Heart left ventricle (tissue), 16 donors: ENCODE measurements around the gene SULT2B1. TPM values are rescaled to one million over a fixed set of nuclear protein-coding genes. Genes with fewer than 3 reads are reported as not detected.

Source experiments
- ATAC-seq, 4 donors: fragments of 200-7000 bp; cut with Tn5 transposase; one replicate each; pipeline ENCODE4 v1.9.1; 2020 to 2022; ENCODE audit warnings: moderate library complexity in 4 of 4, mild to moderate bottlenecking in 3 of 4, moderate number of reproducible peaks in 1 of 4
- DNase-seq, 5 donors: peaks; one replicate each; pipeline ENCODE4 v3.0.0-alpha.2; 2020
- H3K27ac ChIP-seq, 12 donors: fragments of 200-600 bp; sonication (generic) in 4 of 12; one replicate each; pipeline versions ENCODE4 v1.5.0 to v1.8.0; 2016 to 2022; ENCODE audit warnings: mild to moderate bottlenecking in 2 of 12
- H3K27me3 ChIP-seq, 9 donors: fragments of 200-600 bp; sonication (generic) in 2 of 9; one replicate each; pipeline versions ENCODE4 v1.5.1 to v1.8.0; 2016 to 2022; ENCODE audit warnings: mild to moderate bottlenecking in 3 of 9
- H3K36me3 ChIP-seq, 9 donors: fragments of 200-600 bp; sonication (generic) in 2 of 9; one replicate each; pipeline versions ENCODE4 v1.5.0 to v1.8.0; 2018 to 2022; ENCODE audit warnings: mild to moderate bottlenecking in 2 of 9
- H3K4me1 ChIP-seq, 12 donors: fragments of 200-600 bp; sonication (generic) in 4 of 12; one replicate each; pipeline versions ENCODE4 v1.5.0 to v1.8.0; 2016 to 2022; ENCODE audit warnings: mild to moderate bottlenecking in 3 of 12
- H3K4me3 ChIP-seq, 12 donors: fragments of 200-600 bp; sonication (generic) in 4 of 12; one replicate each; pipeline versions ENCODE4 v1.5.0 to v1.8.0; 2017 to 2022; ENCODE audit warnings: mild to moderate bottlenecking in 9 of 12, moderate library complexity in 4 of 12
- H3K9me3 ChIP-seq, 12 donors: fragments of 200-600 bp; sonication (generic) in 4 of 12; one replicate each; pipeline versions ENCODE4 v1.5.0 to v1.8.0; 2016 to 2022; ENCODE audit warnings: mild to moderate bottlenecking in 1 of 12
- CTCF ChIP-seq, 12 donors: fragments of 200-600 bp; sonication (generic) in 4 of 12; IDR thresholded peaks; one replicate each; pipeline versions ENCODE4 v1.5.0 to v1.8.0; 2018 to 2022; ENCODE audit warnings: antibody characterized with exemption in 12 of 12, mild to moderate bottlenecking in 5 of 12
- POLR2A ChIP-seq, 2 donors: fragments of 450-650 bp; IDR thresholded peaks; one replicate each; pipeline ENCODE4 v1.6.1; 2017; ENCODE audit warnings: antibody characterized with exemption in 2 of 2, mild to moderate bottlenecking in 2 of 2, moderate library complexity in 2 of 2
- WGBS, 4 donors: extraction: QIAGEN DNeasy Blood & Tissue Kit in 2 of 4; methylation state at CpG; one replicate each; pipeline versions ENCODE4 v1.1.5 to v1.1.7; 2013 to 2018; 5-methylcytosine and 5-hydroxymethylcytosine counted together
- intact Hi-C, 10 donors: fragments of 100-400 bp; cut with DNase I; formaldehyde crosslinking; loops; one replicate each; pipeline versions ENCODE4 v1.11.1 to v1.14.2; 2022
- polyA plus RNA-seq, 2 donors: library from polyadenylated mRNA; stranded (reverse); fragments of 200-250 nt; gene quantifications; one replicate each; pipeline ENCODE4 v1.2.3, GENCODE V29; 2013
- total RNA-seq, 9 donors: library from RNA; depleted of rRNA in 2 of 9; stranded (reverse); fragments of >200 nt in 2 of 9; fragmentation: NEBNext Ultra II Directional in 3 of 9; extraction: Animal tissue kit (Norgen Biotek cat#: 25700) in 3 of 9; gene quantifications; one replicate each; pipeline versions ENCODE4 v1.1.0 to v1.2.4, GENCODE V29; 2016 to 2023
- donor health status: ischemic (EF 13 %, LVEDD 7.1; RV severe dilation, severe dysfunction).
- donor health status: healthy with polysubstance abuse.
- donor health status: DM: no; HTN: yes; CAD: no.
- donor health status: DM: no; HTN: no; CAD: no.
- donor health status: ischemic (EF 25% LVEDD 6.9; RV normal size, moderate dysfunction).
- donor health status: ischemic (EF 25% LVEDD 5.7; RV mildly dilated, moderate dysfunction).
- donor health status: healthy.
- donor health status: DM: yes; HTN: yes; CAD: no.
- donor health status: ischemic (EF 35%, LVEDD 5.7; RV mildly dilated, moderate dysfunction).
- donor health status: nonischemic (EF 11% LVEDD 7.7; RV severe dilation, severe dysfunction).
- donor health status: DM: yes; HTN: yes; CAD: no.
- donor health status: PGD.
- donor health status: ischemic (EF 29% LVEDD 5.4; RV normal size, mild dysfunction).
- donor health status: nonischemic (EF 23%, LVEDD 6.1; RV moderate dilation, normal function).

SULT2B1 gene
- total and polyA plus RNA-seq, 11 donors, result 0.19 to 0.45 TPM; not detected in 9

DNA sequence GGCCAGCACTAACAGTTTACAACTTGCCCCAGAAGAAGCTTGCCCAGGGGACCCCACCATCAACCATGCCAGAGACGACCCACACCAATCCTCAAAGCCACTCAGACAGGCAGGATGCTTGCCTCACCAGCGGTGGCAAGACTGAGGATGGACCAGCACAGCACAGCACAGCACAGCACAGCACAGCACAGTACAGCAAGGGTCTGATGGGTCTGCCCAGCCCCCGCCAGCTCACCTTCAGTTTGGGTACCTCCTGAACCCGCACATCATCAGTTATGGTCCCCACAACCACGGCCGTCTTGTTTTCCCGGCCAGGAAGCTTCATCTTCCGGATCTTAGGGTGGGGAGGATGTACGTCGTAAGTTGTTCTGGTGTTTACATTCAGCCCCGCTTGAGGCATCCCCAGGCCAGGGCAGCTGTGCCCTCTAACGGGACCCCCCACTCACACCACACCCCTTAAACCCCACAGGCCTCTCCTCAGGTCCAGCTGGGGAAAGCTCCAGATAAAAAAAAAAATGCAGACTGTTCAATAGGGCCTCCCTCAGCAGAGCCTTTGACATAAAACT lies 64.6 kb downstream of the SULT2B1 start:
- Histone ChIP-seq H3K4me1 (peaks cover 11 to 44% (median 26%) of the 10 kb centered on the region in 12 donors), H3K9me3 (no peaks in the 10 kb centered on the region), H3K36me3 (peaks cover 2 to 41% (median 27%) of the 10 kb centered on the region in 9 donors), H3K27me3 (peaks cover 0 to 6% (median 0%) of the 10 kb centered on the region in 9 donors), H3K27ac (peak overlapping the region in 1 of 12 donors; percentile 16), H3K4me3 (peak overlapping the region in 1 of 12 donors; percentile 90)
- intact Hi-C loops, result loop anchor here in 1 of 10 donors (10.0 kb wide), 1 partner anchor 232 kb away; no protein-coding TSS in a partner anchor
- WGBS, 4 donors, result 57 to 80% (median 71%) methylated on average over 11 to 12 of the region's 12 CpGs
- no peak for TF ChIP-seq CTCF (IDR thresholded peaks at IDR 0.05)
- TF ChIP-seq POLR2A (IDR thresholded peaks at IDR 0.05), result no peak
- DNase-seq (no peak), ATAC-seq (no peak)

DNA sequence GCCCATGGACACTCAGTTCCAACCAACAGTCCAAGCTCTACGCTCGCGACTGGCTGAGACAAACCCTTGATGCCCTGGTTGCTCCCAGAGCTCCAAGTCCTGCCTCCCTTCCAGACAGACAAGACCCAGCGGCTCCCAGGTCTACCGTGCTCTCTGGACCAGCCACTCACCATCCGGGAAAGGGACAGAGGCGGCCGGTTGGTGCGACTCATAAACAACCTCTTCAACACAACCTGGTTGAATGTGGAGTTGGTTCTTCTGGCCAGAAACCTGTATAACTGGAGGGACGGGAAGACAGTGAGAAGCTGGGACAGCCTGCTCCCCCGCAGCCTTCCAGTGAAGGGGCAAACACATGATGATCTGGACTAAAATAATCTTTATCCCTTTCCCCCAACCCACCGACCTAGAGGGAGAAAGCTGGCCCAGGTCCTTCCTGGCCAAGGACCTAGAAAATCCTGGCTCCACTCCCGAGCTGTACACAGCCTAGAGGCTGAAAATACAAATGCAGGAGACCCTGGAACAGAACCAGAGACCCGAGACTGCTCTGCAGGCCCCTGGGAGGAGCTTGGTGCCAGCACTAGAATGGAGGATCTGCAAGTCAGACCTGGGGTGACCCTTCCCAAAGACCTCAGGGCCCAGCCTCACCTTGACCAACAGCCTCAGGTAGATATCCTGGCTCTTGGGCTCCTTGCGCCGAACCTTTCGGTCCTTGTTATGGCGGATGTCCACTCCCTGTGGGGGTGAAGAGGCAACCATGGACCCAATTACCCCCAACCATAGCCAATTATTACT lies 65.4 kb downstream of the SULT2B1 start:
- peak overlapping the region in 6 of 12 donors; percentile 80 to 95 (median 92) for H3K27ac ChIP-seq
- 64 to 70% (median 67%) methylated on average over 12 to 18 of the region's 18 CpGs for WGBS, 4 donors
- H3K9me3 ChIP-seq, result no peaks in the 10 kb centered on the region
- H3K4me3 ChIP-seq, result peak overlapping the region in 10 of 12 donors; percentile 59 to 97 (median 88)
- peaks cover 0 to 6% (median 0%) of the 10 kb centered on the region in 9 donors for H3K27me3 ChIP-seq
- no peak for DNase-seq
- peaks cover 2 to 43% (median 29%) of the 10 kb centered on the region in 9 donors for H3K36me3 ChIP-seq
- H3K4me1 ChIP-seq, result peaks cover 11 to 51% (median 26%) of the 10 kb centered on the region in 12 donors
- no peak for ATAC-seq
- TF ChIP-seq POLR2A (IDR thresholded peaks at IDR 0.05), result no peak
- peak in 1 of 12 donors; percentile 17 for TF ChIP-seq CTCF (IDR thresholded peaks at IDR 0.05)
- intact Hi-C loops, result loop anchor here in 1 of 10 donors (10.0 kb wide), 1 partner anchor 233 kb away; no protein-coding TSS in a partner anchor

DNA sequence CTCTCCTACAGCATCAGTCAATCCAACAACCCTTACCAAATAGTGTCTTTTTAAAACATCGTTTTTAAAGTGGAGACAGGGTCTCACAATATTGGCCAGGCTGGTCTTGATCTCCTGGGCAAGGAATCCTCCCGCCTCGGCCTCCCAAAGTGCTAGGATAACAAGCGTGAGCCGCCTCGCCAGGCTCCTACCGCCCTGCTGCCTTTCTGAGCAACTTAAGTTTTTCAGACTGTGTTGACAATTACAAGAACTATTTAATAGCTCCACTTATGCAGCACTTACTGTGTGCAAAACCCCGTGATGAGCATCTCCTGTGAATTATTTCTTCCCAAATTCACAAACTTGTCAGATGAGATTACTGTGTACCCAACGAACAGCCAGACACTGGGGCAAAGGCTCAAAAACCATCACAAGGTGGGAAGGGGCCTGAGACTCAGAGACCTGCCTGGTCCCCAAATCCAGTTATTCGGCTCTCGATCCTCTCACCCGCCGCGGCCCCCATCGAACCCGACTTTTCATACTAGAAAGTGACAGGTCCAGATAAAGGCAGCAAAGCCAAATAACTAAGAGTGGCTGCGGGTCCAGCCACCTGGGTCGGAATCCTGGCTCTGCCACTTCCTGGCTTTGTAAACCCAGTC lies 66.4 kb downstream of the SULT2B1 start:
- DNase-seq (peak in 1 of 5 donors; percentile 38), ATAC-seq (no peak)
- H3K9me3 ChIP-seq, result no peaks in the 10 kb centered on the region
- peaks cover 12 to 62% (median 30%) of the 10 kb centered on the region in 12 donors for H3K4me1 ChIP-seq
- H3K4me3 ChIP-seq, result peak overlapping the region; percentile 59 to 97 (median 88)
- TF ChIP-seq POLR2A (IDR thresholded peaks at IDR 0.05), result no peak
- TF ChIP-seq CTCF (IDR thresholded peaks at IDR 0.05), result no peak
- WGBS, 4 donors, result 2 to 3% (median 2%) methylated on average over 18 of the region's 18 CpGs
- H3K36me3 ChIP-seq, result peaks cover 2 to 43% (median 29%) of the 10 kb centered on the region in 9 donors
- peak overlapping the region; percentile 62 to 95 (median 92) for H3K27ac ChIP-seq
- intact Hi-C loops, result loop anchor here in 1 of 10 donors (2.0 to 10.0 kb wide), 2 partner anchors 18 to 234 kb away; partner anchors contain the start of gene DBP
- peaks cover 0 to 6% (median 0%) of the 10 kb centered on the region in 9 donors for H3K27me3 ChIP-seq
